HG03442 (cell line): ENCODE results near the gene KCNMA1.

ENCODE experiments used
- ATAC-seq: cut with Tn5 transposase; IDR thresholded peaks from one replicate; pipeline ENCODE4 v1.9.1; 2021; ENCODE audit warnings: mild to moderate bottlenecking, moderate library complexity; ENCODE audit not compliant: unreplicated experiment

The KCNMA1 gene

DNA sequence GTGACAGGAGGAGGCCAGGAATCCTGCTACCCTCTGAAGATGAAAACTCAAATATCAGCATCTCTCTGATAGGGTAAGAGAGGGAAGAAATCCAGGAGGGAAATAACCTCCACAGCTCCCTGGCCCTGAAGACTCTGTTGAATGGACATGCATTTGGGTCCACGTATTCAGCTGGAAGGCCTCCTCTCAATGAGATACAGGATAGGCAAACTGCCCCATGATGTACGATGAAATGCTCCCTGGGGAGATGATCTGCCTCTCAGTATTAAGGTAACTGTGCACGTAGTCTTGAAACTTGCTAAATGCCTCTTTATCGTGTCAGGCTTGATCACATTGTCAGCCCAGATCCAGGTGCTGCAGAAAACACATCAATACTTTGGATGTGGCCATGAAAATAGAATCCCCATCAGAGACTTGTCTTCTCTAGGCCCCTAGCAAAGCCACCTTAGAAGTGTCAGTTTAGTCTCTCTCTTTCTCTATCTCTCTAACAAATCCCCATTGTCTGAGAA, 384.0 kb downstream of the KCNMA1 start:
- ATAC-seq = no peak

DNA sequence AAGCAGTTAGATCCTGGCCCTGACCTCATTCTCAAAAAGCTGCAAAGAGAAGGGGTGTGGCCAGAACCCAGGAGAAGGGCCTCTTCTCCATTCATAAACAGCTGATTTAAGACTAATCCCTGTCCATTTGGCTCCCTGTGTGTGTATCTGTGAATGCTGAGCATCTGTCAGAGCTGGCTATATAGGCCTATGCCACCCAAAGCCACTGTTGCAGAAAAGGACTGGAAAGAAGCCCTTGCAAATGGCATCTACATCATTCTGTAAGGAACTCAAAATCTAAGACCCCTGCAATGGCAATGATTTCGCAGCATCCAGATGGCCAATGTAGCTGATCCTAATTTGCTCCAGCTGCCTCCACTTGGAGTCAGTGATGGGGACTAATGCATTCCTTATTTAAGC, 384.5 kb downstream of the KCNMA1 start:
- no peak for ATAC-seq

DNA sequence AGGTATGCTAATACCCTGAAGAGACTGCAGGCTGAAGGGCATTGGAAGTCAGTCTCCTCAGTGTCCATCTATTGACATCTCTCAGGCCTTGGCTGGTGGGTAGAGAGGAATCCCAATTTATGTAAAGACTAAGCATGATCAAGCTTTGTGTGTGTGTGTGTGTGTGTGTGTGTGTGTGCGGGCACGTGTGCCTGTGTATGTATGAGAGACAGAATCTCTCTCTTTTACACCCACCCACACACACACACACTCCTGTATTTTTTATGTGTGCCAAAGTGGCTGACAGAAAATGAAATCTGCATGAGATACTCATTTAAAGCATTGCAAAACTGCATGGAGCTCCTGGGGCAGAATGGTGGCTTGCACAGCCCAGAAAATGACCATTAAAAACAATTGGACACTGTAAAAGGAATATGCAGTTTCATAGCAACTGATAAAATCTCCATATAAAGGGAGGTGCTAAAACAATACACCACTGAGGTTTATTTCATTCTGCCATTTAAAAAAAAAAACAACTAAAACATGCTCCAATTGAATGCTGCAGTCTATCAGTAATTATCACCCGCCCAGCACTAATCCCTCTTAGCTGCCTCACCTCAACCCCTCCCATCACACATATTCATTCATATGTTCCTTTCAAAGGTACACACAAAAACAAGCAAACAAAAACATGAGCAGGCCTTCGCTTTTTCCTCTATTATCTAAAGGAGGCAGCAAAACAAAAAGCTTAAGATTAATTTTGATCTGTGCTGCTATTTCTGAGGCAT, 385.0 kb downstream of the KCNMA1 start:
- no peak for ATAC-seq

DNA sequence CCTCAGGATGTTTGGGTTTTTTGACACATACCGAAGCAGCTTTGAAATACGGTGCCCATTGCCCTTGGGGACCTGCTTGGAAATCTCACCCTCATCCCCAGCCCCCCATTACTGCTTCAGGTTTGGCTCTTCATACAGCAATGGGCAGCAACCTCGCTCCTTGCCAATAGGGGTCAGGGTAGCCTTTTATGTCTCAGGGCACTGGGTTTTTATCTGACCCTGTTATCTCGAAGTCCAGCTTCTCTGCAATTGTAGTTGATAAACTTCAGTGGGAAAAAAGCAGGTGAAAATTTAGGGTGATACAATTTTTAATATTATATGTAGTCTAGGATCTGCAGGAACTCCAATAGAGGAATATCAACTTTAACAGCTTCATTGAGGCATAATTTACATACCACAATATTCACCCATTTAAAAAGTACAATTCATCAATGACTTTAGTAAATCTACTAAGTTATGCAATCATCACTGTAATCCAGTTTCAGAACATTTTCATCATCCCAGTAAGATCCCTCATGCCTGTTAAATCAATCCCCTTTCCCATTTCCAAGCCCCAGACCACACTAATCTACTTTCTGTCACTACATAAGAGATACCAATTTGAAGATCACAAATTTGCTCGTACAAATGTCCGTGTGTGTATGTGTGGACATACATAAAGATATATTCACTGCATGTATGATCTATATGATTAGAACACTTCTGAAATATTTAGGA, 386.2 kb downstream of the KCNMA1 start:
- no peak for ATAC-seq

DNA sequence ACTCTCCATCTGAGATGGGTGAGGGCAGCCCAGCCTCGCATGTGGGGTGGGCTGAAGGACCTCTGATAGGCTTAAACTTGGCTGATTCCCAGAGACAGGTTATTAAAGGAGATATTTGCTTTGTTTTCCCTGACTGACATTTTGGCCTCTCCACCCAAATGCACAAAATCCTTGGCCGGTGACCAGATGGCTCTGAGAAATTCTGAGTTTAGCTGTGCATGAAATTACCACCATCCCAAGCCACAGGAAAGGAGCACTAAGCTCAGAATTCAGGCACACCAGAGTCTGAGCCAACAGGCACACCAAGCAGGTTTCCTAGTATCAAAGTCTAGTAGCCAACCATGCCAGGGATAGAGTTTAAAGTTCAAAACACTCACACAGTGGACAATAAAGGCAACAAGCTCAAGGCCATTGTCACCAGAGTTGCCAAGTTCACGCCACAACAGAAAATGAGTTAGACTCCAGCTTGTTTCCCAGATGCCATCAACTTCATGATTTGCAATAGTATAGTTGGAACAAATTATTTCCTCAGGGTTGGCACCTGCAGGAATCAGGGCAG, 387.6 kb downstream of the KCNMA1 start:
- no peak for ATAC-seq

DNA sequence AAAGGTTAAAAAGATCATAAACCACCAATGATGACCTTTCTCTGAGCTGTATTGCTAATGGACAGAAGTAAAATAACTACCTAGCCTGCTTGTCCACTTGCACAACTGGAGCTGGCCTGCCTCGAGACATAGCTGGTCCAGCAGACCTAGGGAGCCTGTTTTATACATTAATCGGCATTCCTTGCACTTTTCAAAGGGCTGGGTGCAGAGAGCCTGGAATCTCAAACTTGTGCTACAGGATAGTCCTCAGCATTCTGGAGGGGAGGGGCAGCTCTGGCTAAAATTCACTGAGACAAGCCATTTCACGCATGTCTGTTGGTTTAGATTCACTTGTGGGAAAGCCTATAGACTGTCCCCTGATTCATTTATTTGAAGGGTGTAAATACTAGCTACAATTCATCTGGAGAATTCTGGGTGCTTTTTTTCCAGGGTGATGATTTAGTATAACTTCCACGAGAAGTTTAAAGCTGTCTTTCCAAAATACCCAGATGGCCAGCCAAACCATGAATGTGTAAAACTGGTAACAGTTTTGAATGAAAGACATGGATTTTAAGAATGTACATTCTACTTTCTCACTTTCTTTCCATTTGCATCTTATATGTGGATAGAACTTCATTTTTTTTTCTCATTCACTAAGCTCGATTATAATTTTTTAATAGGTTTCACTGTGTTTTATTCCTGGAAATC, 389.4 kb downstream of the KCNMA1 start:
- ATAC-seq = no peak

DNA sequence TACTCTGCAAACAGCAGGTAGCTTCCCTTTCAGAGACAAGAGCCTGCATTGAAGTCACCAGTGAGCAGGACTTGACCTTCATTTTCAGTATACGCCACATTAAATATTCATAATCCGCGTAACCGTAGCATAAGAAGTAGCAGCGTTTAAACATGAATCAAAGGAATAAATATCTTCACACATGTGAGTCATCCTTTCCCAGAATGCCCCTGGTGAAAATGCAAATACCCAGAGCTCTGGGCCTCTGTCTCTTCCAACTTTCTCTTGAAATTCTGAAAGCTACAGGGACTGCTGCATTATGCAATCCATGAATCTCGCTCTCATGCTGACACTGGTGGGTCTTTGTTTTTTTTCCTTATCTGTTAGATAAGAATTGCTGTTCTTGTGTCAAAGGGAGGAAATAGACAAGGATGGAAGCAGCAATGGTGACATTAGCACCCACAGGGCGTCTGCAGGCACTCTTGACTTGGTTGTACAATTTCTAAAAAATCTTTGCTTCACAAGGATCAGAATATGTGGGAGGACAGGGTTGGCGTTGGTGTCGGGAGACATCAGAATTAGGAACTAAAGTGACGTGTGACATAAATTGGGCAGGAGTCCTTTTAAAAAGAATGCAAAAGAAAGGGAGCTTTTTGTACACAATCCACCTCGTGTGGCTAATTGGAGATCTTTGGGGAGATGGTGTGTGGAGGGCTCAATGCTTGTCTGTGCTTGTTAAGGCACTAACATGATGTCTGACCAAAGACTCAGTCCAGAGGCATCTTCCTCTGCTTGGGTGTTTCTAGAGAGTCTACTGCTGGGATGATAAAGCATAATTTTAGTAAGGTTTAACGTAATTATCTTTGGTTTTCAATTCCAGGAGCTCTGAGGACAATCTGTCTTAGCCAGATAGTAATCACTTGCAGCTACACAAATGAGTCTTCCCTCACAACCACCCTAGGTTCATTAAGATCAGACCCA, 390.3 kb downstream of the KCNMA1 start:
- no peak for ATAC-seq

DNA sequence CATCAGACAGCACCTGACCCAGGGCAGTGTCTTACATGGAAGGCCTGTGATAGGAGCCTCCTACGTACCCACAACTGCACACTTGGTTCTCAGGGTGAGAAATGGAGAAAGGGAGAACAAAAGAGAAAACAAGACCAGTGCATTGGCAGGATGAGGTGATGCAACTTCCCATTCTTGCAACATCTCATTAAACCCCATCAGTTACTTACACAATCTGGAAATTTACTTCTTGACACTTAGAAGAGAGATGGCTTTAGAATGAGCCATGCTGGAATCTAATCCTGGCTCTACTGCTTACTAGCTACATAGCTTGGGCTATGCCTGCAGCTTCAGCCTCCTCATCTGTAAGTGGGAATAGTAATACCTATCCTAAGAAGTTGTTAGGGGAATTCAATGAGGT, 391.7 kb downstream of the KCNMA1 start:
- ATAC-seq = no peak

DNA sequence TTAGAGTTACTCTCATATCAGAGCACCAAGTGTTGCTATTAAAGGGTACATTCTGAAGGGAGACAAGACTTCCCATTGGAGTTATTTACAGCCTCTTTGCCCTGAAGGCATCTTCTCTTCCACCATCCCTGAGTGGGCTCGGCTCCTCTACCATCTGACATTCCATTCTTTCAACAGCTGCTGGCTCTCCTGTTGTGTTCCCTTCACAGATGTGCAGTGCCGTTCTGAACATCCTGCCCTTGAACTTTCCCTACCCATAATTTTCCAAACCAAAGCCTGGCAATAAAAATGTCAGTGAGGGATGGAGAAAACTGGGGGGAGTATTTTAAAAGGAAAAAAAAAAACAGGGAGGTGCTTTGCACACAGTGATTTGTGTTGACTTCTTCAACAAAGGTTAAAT, 392.9 kb downstream of the KCNMA1 start:
- ATAC-seq = no peak

DNA sequence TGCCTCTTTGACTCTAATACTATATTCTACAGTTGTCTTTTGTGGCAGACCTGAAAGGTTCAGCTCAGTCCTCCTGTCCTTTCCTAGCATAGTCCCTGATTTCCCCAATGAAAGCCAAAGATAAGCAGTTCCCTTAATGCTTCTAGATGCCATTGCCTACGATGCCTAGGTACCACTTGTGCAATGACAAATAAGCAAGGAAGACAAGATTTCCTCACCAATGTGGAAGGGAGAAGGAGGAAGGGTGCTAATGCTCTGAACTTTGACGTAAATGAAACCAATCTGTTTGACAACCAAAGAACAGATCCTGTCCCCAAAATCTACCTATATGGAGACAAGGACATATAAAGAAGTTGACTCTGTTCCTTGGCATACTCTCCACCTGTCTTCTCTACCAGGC, 393.3 kb downstream of the KCNMA1 start:
- no peak for ATAC-seq

DNA sequence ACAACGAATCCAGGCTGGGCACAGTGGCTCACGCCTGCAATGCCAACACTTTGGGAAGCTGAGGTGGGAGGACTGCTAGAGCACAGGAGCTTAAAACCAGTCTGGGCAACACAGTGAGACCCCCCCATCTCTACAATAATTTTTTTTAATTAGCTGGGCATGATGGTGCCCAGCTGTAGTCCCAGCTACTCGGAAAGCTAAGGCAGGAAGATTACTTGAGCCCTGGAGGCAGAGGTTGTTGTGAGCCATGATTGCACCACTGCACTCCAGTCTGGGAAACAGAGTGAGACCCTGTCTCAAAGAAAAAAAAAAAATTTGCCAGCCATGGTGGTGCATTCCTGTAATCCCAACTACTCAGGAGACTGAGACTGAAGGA, 396.3 kb downstream of the KCNMA1 start:
- ATAC-seq = no peak

DNA sequence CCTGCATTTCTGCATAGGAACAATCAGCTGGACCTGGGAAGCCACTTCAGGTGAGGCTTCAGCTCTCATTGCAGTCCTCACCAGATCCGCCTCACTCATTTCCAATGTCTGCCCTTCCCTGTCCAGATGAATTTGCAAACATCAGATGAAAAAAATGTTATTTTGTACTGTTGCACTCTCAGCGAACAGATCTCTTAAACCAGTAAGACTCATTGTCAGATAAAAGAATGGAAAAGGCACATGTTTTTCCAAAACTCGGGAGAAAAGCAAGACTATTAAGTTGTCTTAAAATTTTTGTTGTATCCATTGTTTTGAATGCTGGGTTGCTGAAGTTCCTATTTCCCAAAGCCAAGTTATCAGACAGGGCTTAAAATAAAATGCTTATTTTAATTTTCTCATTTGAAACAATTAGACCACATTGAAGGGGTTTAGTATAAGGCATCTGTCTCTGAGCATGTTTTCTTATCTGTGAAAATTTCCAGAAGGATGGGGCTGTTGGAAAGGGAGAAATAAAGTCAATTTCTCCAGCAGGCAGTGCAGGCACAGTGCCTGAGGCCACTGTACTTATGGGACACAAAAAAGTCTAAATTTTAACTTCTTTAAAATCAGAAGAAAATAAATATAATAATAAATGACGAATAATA, 396.8 kb downstream of the KCNMA1 start:
- no peak for ATAC-seq

DNA sequence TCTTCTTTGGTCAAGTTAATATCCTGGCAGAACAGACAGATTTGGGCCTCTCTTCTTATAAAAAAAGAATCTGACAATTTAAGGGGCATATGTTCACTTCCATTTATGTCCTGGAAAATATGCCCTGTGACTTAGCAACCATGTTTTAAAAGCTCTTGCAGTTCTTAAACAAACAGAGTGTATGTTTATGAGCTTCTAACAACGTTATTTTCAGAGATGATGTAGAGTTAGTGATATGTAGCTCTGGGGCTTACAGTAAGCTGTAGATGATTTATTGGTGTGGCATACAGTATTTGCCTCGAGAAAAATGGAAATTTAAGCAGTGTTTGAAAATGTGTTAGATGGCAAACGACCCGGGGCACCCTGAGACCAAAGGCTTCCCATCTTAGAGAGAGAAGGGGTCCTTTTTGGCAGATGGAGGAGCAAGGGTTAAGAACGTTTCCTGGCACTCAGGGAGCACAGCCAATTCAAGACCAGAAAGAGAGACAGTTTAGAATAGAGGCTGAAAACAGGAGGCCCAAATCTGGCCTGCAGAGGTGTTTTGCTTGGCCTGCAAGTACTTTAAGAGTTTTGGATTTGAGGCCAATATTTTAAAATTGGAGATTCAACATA, 397.5 kb downstream of the KCNMA1 start:
- ATAC-seq = no peak

DNA sequence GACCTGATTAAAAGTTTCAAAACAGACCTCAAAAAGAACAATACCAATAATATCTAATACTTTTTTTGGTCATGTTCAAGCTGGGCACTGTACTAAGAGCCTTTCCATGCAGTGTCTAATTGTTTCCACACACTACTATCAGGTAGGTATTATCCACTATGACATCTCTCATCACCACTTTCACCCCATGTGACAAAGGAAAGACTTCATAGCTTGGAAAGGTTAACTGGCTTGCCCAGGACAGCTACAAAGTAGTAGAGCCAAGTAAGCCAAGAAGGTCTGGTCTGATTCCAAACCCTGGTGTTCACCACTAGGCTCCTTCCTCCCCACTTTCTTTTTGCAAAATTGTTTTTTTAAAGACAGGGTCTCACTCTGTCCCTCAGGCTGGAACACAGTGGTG, 400.5 kb downstream of the KCNMA1 start:
- ATAC-seq = no peak

DNA sequence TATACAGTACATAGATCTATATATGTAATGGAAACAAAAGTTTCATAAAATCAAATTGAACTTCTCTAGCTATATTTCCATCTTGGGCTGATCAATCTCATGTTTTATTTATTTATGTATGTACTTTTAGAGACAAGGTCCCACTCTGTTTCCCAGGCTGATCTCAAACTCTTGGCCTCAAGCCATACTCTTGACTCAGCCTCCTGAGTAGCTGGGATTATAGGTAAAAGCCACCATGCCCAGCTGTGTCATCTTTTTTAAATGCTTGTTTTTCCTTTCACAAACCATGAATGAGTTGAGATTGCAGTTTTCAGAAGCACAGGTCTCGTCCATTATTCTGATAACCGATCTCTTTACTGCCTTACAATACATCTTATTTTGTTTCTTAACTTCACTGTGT, 400.9 kb downstream of the KCNMA1 start:
- no peak for ATAC-seq

DNA sequence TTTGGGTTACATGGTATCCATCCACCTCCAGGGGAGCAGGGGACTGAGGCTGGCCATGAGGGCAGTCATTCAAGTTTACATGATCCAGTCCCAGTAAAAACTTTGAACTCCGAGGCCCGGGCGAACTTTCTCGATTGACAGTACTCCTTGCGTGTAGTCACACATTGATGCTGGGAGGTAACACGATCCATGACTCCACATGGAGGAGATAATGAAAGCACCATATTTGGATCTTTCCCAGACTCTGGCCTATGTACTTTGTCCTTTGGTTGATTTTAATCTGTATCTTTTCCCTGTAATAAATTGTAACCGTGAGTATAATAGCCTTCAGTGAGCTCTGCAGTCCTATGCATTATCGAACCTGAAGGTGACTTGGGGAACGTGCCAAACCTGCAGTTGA, 401.6 kb downstream of the KCNMA1 start:
- no peak for ATAC-seq

DNA sequence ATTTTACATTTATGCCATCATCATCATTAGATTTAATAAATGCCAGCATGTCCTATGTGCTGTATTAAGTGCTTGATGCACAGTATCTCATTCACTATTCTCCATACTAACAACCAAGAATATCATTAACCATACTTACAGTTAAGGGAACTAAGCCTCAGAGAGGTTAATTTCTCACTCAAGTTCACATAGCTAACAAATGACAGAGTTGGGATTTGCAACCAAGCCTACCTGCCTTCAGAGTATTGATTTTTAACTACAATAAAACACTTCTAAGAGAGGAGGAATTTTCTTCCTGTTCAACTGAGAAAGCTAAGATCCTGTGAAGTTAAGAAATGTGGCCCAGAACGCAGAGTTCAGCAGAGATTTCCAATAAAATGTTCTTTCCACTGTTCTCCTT, 403.0 kb downstream of the KCNMA1 start:
- no peak for ATAC-seq

DNA sequence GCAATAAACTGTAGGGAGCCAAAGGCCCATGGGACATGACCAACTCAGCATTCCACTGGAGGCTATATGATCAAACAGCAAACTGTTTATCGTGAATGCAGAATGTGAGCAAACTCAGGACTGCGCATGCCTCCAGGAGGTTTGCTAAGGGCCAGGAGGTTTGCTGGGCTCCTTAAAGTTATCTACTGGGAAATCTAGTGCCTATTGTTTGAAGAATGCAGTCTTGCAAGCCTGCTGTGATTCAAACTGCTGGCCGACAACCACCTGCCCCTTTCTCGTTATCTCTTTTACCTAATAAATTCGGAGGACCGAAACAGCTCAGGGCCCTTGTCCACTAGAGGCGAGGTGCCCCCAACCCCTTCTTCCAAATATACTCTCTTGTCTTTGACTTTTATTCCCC, 404.1 kb downstream of the KCNMA1 start:
- no peak for ATAC-seq

DNA sequence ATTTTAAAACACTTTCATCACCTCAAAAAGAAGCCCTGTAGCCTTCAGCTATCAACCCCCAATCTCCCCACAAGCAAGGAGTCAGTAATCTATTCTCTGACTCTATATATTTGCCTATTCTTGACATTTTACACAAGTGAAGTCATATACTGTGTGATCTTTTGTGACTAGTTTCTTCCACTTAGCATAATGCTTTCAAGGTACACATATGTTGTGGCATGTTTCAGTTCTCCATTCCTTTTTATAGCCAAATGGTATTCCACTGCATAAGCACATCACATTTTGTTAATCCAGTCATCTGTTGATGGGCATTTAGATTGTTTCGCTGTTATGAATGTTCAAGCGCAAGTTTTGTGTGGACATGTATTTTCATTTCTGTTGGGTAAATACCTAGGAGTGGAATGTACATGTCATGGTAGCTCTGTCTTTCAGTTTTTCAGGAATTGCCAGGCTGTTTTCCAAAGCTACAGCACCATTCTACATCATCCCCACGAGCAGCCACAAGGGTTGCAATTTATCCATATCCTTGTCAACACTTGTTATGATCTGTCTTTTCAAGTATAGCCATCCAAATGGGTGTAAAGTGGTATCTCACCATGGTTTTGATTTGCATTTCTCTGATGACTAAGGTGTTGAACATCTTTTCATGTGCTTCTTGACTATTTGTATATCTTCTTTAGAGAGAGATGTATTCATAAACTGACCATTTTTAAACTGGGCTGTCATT, 405.6 kb downstream of the KCNMA1 start:
- ATAC-seq = no peak
